HG03039 (cell line): ENCODE measurements around the gene FIGN.

Source experiments
- ATAC-seq: cut with Tn5 transposase; IDR thresholded peaks from one replicate; pipeline ENCODE4 v1.9.1; 2021; ENCODE audit warnings: mild to moderate bottlenecking, moderate library complexity; ENCODE audit not compliant: unreplicated experiment

Gene FIGN

GRCh38 chr2:163625632-163626031 is 110.2 kb downstream of the FIGN start:
- ATAC-seq = no peak

- no peak for ATAC-seq
Observed at GRCh38 chr2:163621445-163622004, 114.3 kb downstream of the FIGN start.

GRCh38 chr2:163617517-163617916 is 118.3 kb downstream of the FIGN start:
- no peak for ATAC-seq

GRCh38 chr2:163613266-163613731 is 122.5 kb downstream of the FIGN start:
- ATAC-seq = no peak

- ATAC-seq = no peak
Observed at GRCh38 chr2:163612332-163612731, 123.5 kb downstream of the FIGN start.

- no peak for ATAC-seq
Observed at GRCh38 chr2:163611557-163611906, 124.3 kb downstream of the FIGN start.

- ATAC-seq = no peak
Observed at GRCh38 chr2:163610817-163611556, 124.8 kb downstream of the FIGN start.

- no peak for ATAC-seq
Observed at GRCh38 chr2:163607630-163608029, 128.2 kb downstream of the FIGN start.

GRCh38 chr2:163606878-163607277 is 128.9 kb downstream of the FIGN start:
- ATAC-seq = no peak

- ATAC-seq = no peak
Observed at GRCh38 chr2:163605779-163606178, 130.0 kb downstream of the FIGN start.

GRCh38 chr2:163604941-163605555 is 130.8 kb downstream of the FIGN start:
- ATAC-seq = no peak

- ATAC-seq = no peak
Observed at GRCh38 chr2:163602196-163602595, 133.6 kb downstream of the FIGN start.

GRCh38 chr2:163601377-163601776 is 134.4 kb downstream of the FIGN start:
- no peak for ATAC-seq

GRCh38 chr2:163600801-163601200 is 135.0 kb downstream of the FIGN start:
- no peak for ATAC-seq

- ATAC-seq = no peak
Observed at GRCh38 chr2:163595028-163595427, 140.8 kb downstream of the FIGN start.

- ATAC-seq = no peak
Observed at GRCh38 chr2:163594497-163594896, 141.3 kb downstream of the FIGN start.

GRCh38 chr2:163593982-163594381 is 141.8 kb downstream of the FIGN start:
- ATAC-seq = no peak

GRCh38 chr2:163592954-163593622 is 142.7 kb downstream of the FIGN start:
- no peak for ATAC-seq

GRCh38 chr2:163591461-163591860 is 144.3 kb downstream of the FIGN start:
- no peak for ATAC-seq

GRCh38 chr2:163580757-163581156 is 155.1 kb downstream of the FIGN start:
- no peak for ATAC-seq

- no peak for ATAC-seq
Observed at GRCh38 chr2:163574309-163574708, 161.5 kb downstream of the FIGN start.

GRCh38 chr2:163573652-163574051 is 162.2 kb downstream of the FIGN start:
- no peak for ATAC-seq
